HCT116 (cell line): Measurements from ENCODE around the gene CCDC157.

ENCODE experiments used
- CBX3 ChIP-seq: IDR thresholded peaks from 2 replicates; pipeline ENCODE4 v1.6.1; 2012; ENCODE audit warnings: low read depth
- CTCF ChIP-seq, 3 experiments: fragments of 200-600 bp in 1 of 3; sonication (generic) in 1 of 3; IDR thresholded peaks in 2 of 3; conservative IDR thresholded peaks in 1 of 3; 2 replicates each; pipeline ENCODE4 v1.5.1; 2012 to 2017; ENCODE audit warnings: low read depth in 2 of 3, low read length in 2 of 3, antibody characterized with exemption in 1 of 3, borderline replicate concordance in 1 of 3, control low read depth in 1 of 3, mild to moderate bottlenecking in 1 of 3, mixed read lengths in 1 of 3, mixed run types in 1 of 3, moderate library complexity in 1 of 3; ENCODE audit not compliant: insufficient read depth in 1 of 3
- EZH2 ChIP-seq: fragments of 200-600 bp; sonication (generic); IDR thresholded peaks from 2 replicates; pipeline ENCODE4 v1.6.1; 2017; ENCODE audit warnings: antibody characterized with exemption, mixed run types
- JUND ChIP-seq: IDR thresholded peaks from 2 replicates; pipeline ENCODE4 v1.6.1; 2012
- POLR2A ChIP-seq: IDR thresholded peaks from 2 replicates; pipeline ENCODE4 v1.7.0; 2011; ENCODE audit warnings: borderline replicate concordance; ENCODE audit not compliant: insufficient read depth, insufficient read length; ENCODE audit errors: extremely low read depth
- RAD21 ChIP-seq: IDR thresholded peaks from 2 replicates; pipeline ENCODE4 v1.6.1; 2012; ENCODE audit warnings: low read depth, mild to moderate bottlenecking
- YY1 ChIP-seq: IDR thresholded peaks from 2 replicates; pipeline ENCODE4 v1.6.1; 2011; ENCODE audit warnings: low read length, low read depth, moderate library complexity, mild to moderate bottlenecking; ENCODE audit not compliant: insufficient replicate concordance; ENCODE audit errors: extremely low read depth
- TF ChIP-seq, protein P1 (sequence below): IDR thresholded peaks from 2 replicates; pipeline ENCODE4 v1.6.1; 2012
- TF ChIP-seq, protein P2 (sequence below): IDR thresholded peaks from 2 replicates; pipeline ENCODE4 v1.6.1; 2012; ENCODE audit warnings: low read depth

GRCh38 chr22:30373331-30374325 lies 16.8 kb downstream of the CCDC157 start:
- TF ChIP-seq, protein P1, sequence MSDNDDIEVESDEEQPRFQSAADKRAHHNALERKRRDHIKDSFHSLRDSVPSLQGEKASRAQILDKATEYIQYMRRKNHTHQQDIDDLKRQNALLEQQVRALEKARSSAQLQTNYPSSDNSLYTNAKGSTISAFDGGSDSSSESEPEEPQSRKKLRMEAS: no peak
- TF ChIP-seq CTCF (IDR thresholded peaks at IDR 0.05 in 2 of 3, conservative IDR thresholded peaks at IDR 0.05 in 1 of 3; ENCODE audit: borderline replicate concordance in 1 of 3, insufficient read depth in 1 of 3, low read depth in 2 of 3, low read length in 2 of 3) (no peak), EZH2 (no peak), YY1 (no peak), JUND (no peak), POLR2A (no peak), RAD21 (no peak), CBX3 (no peak)
- TF ChIP-seq, protein P2, sequence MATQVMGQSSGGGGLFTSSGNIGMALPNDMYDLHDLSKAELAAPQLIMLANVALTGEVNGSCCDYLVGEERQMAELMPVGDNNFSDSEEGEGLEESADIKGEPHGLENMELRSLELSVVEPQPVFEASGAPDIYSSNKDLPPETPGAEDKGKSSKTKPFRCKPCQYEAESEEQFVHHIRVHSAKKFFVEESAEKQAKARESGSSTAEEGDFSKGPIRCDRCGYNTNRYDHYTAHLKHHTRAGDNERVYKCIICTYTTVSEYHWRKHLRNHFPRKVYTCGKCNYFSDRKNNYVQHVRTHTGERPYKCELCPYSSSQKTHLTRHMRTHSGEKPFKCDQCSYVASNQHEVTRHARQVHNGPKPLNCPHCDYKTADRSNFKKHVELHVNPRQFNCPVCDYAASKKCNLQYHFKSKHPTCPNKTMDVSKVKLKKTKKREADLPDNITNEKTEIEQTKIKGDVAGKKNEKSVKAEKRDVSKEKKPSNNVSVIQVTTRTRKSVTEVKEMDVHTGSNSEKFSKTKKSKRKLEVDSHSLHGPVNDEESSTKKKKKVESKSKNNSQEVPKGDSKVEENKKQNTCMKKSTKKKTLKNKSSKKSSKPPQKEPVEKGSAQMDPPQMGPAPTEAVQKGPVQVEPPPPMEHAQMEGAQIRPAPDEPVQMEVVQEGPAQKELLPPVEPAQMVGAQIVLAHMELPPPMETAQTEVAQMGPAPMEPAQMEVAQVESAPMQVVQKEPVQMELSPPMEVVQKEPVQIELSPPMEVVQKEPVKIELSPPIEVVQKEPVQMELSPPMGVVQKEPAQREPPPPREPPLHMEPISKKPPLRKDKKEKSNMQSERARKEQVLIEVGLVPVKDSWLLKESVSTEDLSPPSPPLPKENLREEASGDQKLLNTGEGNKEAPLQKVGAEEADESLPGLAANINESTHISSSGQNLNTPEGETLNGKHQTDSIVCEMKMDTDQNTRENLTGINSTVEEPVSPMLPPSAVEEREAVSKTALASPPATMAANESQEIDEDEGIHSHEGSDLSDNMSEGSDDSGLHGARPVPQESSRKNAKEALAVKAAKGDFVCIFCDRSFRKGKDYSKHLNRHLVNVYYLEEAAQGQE: no peak
